GM15510 (cell line): Measurements from ENCODE around the gene ZNF557.

Source experiments
- POLR2A ChIP-seq: IDR thresholded peaks from 3 replicates; pipeline ENCODE4 v1.6.1; 2011; ENCODE audit warnings: borderline replicate concordance; ENCODE audit not compliant: insufficient read length; ENCODE audit errors: extremely low read depth

Gene ZNF557

DNA sequence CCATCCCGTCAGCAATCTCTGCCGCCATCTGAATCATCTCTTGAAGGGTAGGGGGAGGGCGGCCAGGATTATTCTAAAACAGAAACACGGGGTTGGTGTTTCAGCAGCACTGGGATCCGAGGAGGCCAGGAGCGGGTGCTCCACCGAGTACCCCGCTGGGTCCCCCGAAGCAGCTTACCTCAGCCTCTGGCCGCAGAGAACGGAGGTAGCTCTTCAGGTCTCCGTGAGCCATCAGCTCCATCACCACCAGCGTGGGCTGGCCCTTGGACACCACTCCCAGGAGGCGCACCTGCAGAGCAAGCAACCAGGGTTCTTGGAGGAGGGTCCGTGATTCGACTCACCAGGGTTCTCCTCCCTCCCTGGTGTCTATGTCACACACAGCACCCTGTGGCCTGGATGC is 53.2 kb downstream of the ZNF557 start:
- TF ChIP-seq POLR2A: no peak

DNA sequence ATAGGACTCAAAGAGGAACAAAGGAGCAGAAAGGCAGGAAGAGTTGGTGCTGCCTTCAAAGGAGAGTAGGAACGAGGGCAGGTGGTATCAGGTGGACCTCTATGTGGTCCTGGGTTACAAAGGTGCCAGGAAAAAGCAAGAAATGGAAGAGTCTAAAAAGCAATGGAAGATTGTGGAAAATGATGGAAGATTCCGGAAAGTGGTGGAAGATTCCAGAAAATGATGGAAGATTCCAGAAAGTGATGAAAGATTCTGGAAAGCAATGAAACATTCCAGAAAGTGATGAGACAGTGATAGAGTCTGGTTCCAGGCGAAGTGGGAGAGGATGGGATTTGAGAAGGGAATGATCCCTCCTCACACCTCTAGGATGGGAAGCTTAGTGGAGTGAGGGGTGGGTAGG is 55.3 kb downstream of the ZNF557 start:
- TF ChIP-seq POLR2A: no peak

DNA sequence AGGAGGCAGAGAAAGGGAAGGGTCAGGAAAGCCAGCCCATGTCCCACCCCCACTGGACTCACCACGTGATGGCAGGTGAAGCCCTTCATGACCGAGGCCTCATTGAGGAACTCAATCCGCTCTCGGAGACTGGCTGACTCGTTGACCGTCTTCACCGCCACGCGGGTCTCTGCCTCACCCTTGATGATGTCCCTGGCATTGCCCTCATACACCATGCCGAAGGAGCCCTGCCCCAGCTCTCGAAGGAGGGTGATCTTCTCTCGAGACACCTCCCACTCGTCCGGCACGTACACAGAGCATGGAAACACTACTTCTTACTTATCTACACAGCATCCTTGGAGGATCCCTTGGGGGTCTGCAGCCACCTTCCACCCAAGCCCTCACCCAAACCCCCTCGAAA is 55.7 kb downstream of the ZNF557 start:
- TF ChIP-seq POLR2A: no peak

DNA sequence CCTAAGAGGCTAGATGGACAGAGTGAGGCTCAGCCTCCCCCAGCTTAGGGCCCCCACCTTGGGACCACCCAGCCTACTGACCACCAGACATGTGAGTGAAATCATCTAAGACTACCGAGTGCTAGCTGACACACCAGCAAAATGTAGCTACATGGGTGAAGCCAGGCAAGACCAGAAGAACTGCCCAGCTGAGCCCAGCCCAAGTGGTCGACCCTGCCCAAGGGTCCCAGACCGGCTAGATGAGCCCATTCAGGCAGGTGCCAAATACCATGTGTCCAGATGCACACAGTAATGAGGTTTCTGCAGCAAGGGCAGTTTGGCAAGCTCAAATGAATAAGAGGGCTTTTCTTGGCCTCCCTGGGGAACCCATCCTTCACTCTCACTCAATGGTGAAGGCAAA is 56.6 kb downstream of the ZNF557 start:
- TF ChIP-seq POLR2A: no peak

DNA sequence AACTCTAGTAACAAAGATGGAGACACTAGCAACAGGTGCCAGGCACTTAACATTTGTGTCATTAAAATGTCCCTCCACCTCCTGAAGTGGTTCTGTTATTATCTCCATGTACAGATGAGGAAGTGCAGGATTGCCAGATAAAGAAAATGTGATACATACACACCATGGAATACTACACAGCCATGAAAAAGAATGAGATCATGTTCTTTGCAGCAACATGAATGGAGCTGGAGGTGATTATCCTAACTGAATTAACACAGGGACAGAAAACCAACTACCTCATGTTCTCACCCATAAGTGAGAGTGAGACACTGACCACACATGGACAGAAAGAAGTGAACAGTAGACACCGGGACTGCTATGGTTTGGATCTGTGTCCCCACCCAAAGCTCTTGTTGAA is 60.5 kb downstream of the ZNF557 start:
- TF ChIP-seq POLR2A: no peak

DNA sequence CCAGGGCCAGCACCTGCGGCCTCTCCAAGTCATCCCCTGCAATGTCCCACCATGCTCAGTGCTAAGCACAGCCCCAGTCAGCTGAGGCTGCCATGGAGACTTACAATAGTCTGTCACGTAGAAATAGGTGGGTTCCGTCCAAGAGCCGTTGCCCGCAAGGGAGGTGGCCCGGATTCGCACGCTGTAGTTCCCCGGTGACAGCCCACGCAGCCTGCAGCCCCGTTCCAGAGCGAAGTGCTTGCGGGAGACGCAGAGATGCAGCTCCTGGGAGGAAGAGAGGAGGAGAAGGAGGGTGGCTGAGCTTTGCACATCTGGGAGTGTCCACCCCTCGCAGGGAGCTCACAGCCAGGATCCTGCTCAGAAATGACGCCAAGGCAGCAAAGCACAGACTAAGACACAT is 62.6 kb downstream of the ZNF557 start:
- no peak for TF ChIP-seq POLR2A

DNA sequence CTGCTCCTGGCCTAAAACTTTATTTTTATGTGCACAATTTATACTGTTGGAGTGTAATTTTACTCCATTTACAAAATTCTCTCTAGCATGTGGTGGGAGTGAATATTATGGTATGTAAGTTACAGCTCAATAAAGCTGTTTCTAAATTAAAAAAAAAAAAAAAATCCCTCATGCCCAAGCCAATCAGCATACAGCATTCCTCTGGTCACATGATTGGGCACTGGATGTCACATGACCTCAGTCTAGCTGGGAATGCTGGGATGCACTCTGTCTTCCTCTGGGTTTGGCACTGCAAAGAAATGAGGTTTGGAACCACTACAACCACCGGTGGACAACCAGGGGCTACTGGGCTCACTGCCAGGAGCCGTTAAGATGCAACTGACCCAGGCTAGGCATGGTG is 67.6 kb downstream of the ZNF557 start:
- no peak for TF ChIP-seq POLR2A
